GM18511 (cell line): ENCODE data around the gene EGFR.

Experiments used
- ATAC-seq: cut with Tn5 transposase; IDR thresholded peaks from one replicate; pipeline ENCODE4 v1.9.1; 2021; ENCODE audit warnings: mild to moderate bottlenecking, moderate library complexity; ENCODE audit not compliant: unreplicated experiment

EGFR gene

DNA sequence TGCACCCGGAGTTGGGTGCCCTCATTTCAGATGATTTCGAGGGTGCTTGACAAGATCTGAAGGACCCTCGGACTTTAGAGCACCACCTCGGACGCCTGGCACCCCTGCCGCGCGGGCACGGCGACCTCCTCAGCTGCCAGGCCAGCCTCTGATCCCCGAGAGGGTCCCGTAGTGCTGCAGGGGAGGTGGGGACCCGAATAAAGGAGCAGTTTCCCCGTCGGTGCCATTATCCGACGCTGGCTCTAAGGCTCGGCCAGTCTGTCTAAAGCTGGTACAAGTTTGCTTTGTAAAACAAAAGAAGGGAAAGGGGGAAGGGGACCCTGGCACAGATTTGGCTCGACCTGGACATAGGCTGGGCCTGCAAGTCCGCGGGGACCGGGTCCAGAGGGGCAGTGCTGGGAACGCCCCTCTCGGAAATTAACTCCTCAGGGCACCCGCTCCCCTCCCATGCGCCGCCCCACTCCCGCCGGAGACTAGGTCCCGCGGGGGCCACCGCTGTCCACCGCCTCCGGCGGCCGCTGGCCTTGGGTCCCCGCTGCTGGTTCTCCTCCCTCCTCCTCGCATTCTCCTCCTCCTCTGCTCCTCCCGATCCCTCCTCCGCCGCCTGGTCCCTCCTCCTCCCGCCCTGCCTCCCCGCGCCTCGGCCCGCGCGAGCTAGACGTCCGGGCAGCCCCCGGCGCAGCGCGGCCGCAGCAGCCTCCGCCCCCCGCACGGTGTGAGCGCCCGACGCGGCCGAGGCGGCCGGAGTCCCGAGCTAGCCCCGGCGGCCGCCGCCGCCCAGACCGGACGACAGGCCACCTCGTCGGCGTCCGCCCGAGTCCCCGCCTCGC lies at the start of gene EGFR:
Gene EGFR, plus strand, starts transcription at position 657 of the 830 bp plus-strand sequence. CDS start 261 bp downstream, outside the sequence.
- ATAC-seq, result peak; percentile 51

GRCh38 chr7:54969208-54969967 lies 49.4 kb upstream of the EGFR start:
- ATAC-seq, result no peak

- no peak for ATAC-seq
Measured at GRCh38 chr7:54972733-54973294, 46.0 kb upstream of the EGFR start.

- ATAC-seq, result no peak
Measured at GRCh38 chr7:54978364-54979116, 40.3 kb upstream of the EGFR start.

GRCh38 chr7:54980521-54980920 lies 38.3 kb upstream of the EGFR start:
- no peak for ATAC-seq

- no peak for ATAC-seq
Measured at GRCh38 chr7:54981913-54982312, 36.9 kb upstream of the EGFR start.

- ATAC-seq, result no peak
Measured at GRCh38 chr7:54985426-54986330, 33.1 kb upstream of the EGFR start.

- ATAC-seq, result no peak
Measured at GRCh38 chr7:54986716-54987115, 32.1 kb upstream of the EGFR start.

DNA sequence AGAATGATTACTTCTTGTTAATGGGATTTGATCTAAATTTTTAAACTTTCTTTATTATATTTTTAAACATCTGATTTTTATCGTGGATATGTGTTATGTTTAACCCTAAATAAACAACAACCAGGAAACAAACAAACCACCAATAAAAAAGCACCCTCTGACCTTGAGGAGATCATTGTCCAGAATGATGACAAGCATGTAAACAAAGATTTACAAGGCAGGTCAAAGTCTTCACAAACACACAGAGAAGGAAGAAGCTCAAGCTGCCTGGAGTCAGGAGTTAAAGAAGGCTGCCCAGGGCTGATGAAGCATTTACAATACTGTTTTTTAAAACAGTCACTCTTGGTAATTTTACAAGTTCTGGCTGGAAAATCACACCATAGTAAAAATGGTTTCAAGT lies 31.0 kb upstream of the EGFR start:
- no peak for ATAC-seq

- ATAC-seq, result no peak
Measured at GRCh38 chr7:54988516-54988915, 30.3 kb upstream of the EGFR start.

GRCh38 chr7:54989453-54990225 lies 29.2 kb upstream of the EGFR start:
- no peak for ATAC-seq

DNA sequence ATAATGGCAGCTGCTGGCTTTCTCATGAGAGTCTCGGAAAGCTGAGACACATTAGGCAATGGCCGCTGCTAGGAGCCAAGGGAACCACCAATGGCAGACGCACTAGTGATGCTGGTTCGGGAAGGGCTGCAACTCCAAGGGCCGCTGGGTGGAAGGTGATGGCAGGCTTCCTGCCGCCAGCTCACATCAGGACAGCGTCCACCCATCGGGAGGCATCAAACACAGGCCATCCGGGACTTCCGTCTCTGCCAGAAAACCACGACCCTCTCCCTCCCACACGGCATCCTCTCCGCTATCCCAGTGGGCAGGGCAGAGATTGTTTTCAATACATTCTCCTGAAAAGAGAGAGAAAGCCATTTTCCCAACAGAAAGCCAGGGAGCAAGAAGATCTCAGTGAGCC lies 27.5 kb upstream of the EGFR start:
- ATAC-seq, result no peak

GRCh38 chr7:54992871-54993475 lies 25.8 kb upstream of the EGFR start:
- ATAC-seq, result no peak

GRCh38 chr7:54995166-54995565 lies 23.7 kb upstream of the EGFR start:
- no peak for ATAC-seq

GRCh38 chr7:54995610-54996363 lies 23.0 kb upstream of the EGFR start:
- ATAC-seq, result peak; percentile 97

- no peak for ATAC-seq
Measured at GRCh38 chr7:54996391-54996790, 22.4 kb upstream of the EGFR start.

- ATAC-seq, result no peak
Measured at GRCh38 chr7:55004579-55004978, 14.2 kb upstream of the EGFR start.

- no peak for ATAC-seq
Measured at GRCh38 chr7:55005241-55005851, 13.5 kb upstream of the EGFR start.
